ENCODE results near the gene TMTC1. TPM values are rescaled to one million over a fixed set of nuclear protein-coding genes. Genes with fewer than 3 reads are reported as not detected.

The TMTC1 gene
- total RNA-seq, 1 experiment from 2014 or later, result not detected

DNA sequence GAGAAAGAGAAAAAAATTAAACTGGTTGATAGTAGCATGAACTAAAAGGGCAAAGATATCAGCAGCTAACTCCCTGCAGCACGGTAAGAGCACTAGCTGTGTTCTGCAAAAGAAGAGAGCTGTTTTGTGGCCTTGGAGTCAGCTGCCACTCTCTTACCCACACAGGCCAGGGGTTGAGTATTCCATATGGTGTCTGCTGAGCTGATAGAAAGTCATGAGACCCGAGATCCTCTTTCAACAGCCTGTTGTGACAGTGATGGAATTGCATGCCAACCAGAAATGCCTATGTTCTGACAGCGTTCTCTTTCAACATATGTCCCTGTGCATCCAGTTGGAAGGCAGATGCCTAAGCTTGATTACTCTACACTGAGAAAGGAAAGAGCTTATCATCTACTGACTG lies 39.9 kb downstream of the TMTC1 start:
- no peak for DNase-seq (ENCODE audit: low spot score)
- in situ Hi-C loops (cut with HindIII; ENCODE audit: low sequenced_read_pairs), result no loop called here

DNA sequence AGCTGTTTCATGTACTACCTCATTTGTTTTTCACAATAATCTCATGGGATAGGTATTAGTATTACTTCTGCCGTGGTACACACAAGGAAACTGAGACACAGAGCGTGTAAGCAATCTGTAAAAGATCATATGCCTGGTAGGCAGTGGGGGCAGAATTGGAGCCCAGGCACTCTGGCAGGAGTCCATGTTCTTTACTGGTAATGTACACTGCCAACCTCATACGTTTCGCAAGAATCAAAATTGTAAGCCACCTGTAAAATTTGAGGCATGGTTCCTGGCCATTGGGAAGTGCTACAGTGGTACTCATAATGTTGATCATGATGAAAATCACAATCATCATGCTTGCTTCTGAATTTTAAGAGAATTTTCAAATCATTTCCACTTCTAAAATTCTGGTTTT lies 40.7 kb downstream of the TMTC1 start:
- in situ Hi-C loops (cut with HindIII; ENCODE audit: low sequenced_read_pairs), result no loop called here
- no peak for DNase-seq (ENCODE audit: low spot score)

DNA sequence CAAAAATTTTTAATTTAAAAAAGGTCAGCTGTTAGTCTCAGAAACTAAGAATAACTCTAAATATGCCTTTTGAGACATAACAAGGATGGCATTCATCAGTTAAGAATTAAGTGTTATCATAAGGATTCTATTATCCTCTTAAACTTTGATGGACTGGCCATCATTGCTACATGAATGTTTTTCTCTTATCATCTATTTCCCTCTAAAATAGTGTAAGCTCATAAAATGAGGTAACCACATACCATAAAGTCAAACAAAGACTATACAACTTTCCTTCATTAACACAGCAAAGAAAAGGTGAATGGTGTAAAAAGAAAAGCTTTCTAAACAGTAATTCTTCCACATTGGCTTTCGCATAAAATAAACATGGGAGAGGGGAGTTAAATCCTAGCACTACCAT lies 41.1 kb downstream of the TMTC1 start:
- in situ Hi-C loops (cut with HindIII; ENCODE audit: low sequenced_read_pairs), result no loop called here
- no peak for DNase-seq (ENCODE audit: low spot score)

DNA sequence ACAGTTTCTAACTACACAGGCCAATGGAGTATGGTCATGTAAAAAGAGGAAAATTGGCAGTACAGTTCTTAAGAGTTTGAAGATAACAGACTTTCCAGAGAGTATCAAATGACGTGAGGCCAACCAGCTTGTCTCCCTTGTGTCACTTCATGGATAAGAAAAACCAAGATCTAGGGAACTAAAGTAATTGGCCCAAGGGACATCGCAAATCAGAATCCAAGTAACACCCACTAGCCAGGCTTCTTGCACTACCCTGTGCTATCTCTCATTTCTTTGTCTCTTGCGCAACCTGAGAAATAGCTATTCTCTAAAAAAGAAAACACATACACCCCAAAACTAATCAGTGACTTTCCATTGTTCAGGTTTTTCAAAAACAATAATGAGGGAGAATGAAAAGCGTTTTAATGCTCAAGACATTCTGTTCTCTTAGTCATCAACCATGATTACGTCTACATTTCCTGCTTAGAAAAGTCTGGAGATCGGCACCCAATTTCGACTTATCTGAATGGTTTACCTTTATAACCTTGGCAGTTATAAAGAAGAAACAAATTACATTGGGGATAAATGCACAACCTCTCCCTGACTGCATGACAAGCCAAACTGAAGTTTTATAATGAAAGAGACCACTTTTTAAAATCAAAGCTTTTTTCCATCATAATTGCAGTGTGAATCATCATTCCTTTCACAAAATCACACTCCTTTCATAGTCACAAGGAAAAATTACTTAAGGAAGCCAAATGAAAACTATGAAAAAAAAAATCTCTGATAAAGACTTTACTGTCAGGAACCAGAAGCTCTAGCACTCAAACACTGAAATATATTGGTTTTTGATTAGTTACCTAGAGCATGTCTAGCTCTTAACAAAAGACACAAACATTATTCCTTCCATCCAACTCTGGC lies 42.1 kb downstream of the TMTC1 start:
- no peak for DNase-seq (ENCODE audit: low spot score)
- in situ Hi-C loops (cut with HindIII; ENCODE audit: low sequenced_read_pairs), result no loop called here

DNA sequence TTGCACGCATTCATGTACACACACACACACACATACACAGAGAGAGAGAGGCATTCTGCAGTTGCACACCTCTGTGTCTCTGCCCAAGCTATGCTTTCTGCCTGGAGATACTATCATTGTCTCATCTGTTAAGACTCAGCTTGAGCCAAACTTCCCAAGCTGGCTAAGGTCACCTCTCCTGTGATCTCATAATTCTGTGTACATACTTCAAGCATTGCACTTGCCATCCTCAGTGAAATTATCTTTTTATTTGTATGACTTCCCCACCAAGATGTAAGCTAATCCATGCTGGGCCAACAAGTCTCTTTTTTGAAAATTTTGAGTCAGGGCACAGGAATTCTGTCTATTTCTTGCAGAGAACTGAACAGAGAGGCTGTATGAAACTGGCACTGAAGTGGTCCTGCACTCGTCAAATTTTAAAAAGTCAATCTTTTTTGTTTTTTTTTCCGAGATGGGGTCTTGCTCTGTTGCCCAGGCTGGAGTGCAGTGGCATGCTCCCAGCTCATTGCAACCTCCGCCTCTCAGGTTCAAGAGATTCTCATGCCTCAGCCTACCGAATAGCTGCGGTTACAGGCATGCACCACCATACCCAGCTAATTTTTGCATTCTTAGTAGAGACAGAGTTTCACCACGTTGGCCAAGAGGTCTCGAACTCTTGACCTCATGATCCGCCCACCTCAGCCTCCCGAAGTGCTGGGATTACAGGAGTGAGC lies 44.3 kb downstream of the TMTC1 start:
- in situ Hi-C loops (cut with HindIII; ENCODE audit: low sequenced_read_pairs), result no loop called here

DNA sequence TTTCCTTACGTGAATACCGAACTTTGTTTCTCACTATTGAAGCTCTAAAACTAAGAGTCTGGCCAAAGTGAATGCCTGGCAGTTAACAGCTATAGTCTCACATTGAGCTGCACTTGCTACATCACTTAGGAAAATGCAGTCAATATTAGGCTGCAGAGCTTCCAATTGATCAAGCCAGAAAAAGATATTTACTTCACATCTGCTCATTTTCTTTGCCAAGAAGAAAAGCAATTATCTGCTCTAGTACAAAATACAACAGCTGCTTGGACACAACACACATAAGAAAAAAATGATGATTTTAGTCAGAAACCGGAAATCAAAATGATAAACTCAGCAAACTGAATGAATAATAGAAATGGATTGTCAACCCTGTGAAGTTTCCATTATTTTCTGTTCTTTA lies 45.4 kb downstream of the TMTC1 start:
- DNase-seq (ENCODE audit: low spot score), result no peak
- in situ Hi-C loops (cut with HindIII; ENCODE audit: low sequenced_read_pairs), result no loop called here

More for the DNA sequence above, 44.3 kb downstream of the TMTC1 start:
- no peak for DNase-seq (ENCODE audit: low spot score)

DNA sequence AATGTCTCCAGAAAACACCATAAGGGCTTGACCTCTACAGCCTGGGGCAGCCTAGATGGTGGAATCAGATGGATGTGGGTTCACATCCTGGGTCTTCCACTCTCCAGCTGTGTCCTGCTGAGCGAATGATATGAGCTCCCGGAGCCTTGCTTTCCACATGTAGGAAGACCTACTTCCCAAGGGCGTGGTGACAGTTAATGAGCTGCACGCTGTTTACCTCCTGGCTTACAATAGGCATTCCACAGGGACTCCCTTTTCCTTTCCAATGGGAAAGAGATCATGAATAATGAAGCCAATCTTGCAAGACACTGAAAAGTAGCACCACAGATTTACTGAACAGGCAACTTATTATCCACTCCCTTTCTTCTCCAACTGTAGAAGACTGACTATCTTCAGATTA lies 46.1 kb downstream of the TMTC1 start:
- no peak for DNase-seq (ENCODE audit: low spot score)
- in situ Hi-C loops (cut with HindIII; ENCODE audit: low sequenced_read_pairs), result no loop called here

DNA sequence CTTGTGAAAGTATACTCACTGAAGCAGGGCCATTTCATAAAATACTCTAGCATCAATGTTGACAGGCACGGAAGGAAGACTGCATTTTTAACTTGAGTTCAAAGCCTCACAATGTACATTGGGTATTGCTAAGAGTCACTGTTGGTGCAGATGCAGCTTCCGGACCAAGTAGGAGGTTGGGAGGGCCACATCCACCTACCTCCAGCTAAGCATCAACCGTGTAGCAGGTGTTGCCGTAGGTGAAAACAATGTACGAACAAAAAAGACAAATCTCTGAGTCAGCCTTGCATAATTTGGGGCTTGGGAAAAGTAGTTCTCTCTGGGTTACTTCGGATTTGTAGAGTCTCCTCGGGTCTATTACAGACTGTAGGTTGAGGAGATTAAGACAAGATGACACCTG lies 48.1 kb downstream of the TMTC1 start:
- no peak for DNase-seq (ENCODE audit: low spot score)
- in situ Hi-C loops (cut with HindIII; ENCODE audit: low sequenced_read_pairs), result no loop called here

DNA sequence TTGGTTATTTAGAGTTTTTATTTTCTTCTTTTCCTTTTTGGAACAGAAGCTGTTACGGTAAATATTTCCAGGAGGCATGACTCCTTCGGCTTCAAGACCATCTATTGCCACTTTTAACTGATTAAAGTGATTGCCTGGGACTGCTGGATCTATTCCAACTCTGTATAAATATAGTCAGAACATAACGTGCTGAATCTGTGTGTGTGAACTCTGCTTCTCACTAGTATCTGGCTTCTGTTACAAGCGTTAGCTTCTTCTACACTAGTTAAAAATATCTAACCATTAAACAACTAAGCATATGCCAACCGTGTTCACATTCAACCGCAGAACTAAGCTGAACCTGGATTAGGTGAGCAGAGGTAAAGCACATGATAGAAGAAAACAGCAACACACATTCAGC lies 49.0 kb downstream of the TMTC1 start:
- in situ Hi-C loops (cut with HindIII; ENCODE audit: low sequenced_read_pairs), result no loop called here
- DNase-seq (ENCODE audit: low spot score), result no peak

DNA sequence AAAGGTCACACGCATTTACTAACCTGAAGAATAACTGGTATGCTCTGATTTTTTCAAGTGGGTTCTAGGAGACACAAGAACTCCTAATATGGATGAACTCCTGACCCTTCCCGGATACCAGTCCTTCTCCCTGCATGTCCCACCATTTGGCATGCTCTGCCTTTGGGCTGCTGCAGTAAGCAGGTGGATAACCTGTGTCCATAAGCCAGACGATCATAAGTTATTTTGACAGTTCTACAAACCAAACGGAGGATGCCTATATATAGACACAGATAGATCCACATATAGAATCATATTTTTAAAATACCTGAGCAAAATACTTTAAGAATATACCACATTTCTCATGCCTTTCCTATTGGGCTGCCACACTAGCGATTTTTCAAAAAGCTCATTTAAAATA lies 49.4 kb downstream of the TMTC1 start:
- DNase-seq (ENCODE audit: low spot score), result no peak
- in situ Hi-C loops (cut with HindIII; ENCODE audit: low sequenced_read_pairs), result no loop called here

DNA sequence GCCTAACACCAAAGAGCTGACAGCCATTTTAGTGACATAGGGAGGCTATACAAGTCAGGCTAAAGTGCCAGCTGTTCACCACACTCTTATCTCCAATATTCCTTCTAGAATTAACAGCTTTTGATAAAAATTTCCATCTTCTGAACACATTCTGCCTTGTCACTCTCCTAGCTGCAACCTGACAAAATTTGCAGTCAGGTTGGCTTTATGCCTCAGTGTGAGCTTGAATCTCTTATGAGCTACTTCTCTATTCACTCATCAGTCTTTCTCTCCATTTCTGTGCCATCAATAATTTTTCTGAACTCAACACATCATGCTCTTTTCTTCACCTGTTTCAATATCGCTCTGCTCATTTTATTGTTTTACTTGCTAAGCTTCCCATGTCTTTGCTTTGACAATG lies 50.2 kb downstream of the TMTC1 start:
- in situ Hi-C loops (cut with HindIII; ENCODE audit: low sequenced_read_pairs), result no loop called here
- DNase-seq (ENCODE audit: low spot score), result no peak

DNA sequence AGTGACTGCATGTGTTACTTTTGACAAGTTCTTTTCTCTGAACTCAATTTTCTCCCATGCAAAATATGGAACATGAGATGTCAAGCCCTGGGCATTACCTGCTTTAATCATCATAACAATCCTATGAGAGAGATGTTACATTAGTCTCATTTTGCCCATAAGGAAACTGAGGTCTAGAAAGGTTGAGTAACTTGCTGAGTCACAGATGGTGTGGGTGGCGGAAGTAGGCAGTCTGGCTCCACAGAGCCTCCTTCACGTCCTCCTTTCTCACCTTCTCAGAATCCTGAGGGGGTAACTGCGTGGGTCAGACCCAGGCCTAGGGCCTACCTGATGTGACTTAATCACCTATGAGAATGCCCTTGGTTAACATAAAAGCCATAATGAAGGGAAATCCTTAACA lies 50.7 kb downstream of the TMTC1 start:
- in situ Hi-C loops (cut with HindIII; ENCODE audit: low sequenced_read_pairs), result no loop called here
- no peak for DNase-seq (ENCODE audit: low spot score)

DNA sequence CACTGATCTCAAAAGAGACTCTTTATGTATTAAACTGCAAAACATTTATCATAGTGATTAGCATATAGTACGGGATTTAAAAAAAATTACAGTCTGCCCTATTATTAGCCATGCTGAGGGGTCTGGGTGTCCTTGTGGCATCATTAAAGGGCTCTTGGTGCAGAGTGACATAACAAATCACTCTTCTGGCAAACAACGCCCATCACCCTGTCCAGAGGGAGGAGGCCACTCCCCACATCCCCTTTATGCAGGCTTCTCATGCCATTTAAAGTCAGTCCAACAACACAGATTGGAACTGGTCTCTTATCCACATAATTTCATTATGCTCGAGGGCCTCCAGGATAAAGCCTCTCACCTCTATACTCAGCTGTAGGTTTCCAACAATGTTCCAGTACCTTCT lies 51.1 kb downstream of the TMTC1 start:
- in situ Hi-C loops (cut with HindIII; ENCODE audit: low sequenced_read_pairs), result no loop called here

DNA sequence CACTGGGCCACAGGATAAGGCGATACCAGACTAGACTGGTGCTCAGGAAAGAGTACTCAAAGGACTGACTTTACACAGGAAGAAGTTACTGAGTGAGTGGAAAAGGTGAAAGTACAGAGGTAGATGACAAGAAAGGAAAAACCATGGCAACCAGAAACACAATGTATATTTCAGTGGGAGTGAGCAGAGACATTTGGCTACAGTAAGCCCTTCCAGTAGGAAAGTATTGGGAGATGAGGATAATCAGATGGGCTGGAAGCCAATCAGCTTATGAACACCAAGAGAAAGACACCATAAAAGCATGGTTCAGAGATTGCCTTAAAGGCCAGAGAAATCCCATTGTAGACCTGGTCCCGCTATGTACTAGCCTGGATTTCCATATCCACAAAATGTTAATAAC lies 51.6 kb downstream of the TMTC1 start:
- in situ Hi-C loops (cut with HindIII; ENCODE audit: low sequenced_read_pairs), result no loop called here

More for the DNA sequence above, 51.1 kb downstream of the TMTC1 start:
- no peak for DNase-seq (ENCODE audit: low spot score)

DNA sequence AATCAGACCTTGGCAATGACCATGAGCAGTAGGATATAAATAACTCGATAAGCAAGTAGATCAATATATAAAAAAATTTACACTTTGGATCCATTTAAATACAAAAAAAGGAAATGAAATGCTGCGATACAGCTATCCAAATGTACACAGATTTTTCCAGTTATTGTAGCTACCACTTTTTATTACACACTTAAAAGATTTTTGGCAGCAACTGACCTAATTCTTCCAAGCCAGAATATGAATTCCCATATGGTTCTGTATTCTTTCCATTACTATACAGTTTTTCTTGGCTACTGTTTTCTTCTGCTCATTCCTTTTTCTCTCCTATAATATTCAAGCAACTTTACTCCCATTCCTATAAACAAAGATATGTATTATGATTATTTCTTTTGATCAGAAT lies 52.2 kb downstream of the TMTC1 start:
- DNase-seq (ENCODE audit: low spot score), result no peak
- in situ Hi-C loops (cut with HindIII; ENCODE audit: low sequenced_read_pairs), result no loop called here

More for the DNA sequence above, 51.6 kb downstream of the TMTC1 start:
- DNase-seq (ENCODE audit: low spot score), result no peak

DNA sequence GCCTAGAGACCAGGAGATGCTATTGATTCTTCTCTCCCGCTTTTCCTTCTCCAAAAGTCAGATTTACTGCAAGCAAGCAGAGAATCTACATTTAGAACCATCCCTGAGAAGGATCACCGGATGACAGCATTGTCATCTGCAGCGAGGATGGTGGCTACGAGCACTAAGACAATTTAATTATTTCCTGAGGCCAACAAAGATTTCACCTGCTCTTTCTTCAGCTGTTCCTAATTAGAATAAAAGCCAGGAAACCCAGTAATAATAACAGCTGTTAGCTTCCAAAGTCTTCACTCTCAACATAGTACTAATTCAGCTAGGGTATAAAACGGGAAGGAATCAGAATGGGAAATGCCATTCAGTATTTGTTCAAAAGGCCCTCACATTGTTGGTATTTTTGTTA lies 53.3 kb downstream of the TMTC1 start:
- in situ Hi-C loops (cut with HindIII; ENCODE audit: low sequenced_read_pairs), result no loop called here
- DNase-seq (ENCODE audit: low spot score), result no peak

DNA sequence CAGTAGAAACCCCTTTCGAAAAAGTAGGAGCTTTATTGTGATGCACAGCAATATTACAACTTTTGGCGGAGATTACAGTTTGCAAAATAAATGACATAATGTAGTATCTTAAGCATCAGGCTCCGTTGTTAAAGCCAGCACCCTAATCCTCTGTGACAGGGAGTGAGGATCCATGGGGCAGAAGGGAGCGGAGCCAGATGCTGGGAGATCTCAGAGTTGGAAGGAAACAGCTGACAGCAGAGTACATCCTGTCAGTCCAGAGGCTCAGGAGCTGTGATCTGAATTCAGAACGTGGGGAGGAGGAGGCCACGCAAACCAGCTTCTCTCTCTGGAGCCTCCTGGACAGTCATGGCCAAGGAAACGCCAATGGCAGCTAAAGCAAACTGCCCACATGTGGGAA lies 55.7 kb downstream of the TMTC1 start:
- in situ Hi-C loops (cut with HindIII; ENCODE audit: low sequenced_read_pairs), result no loop called here
- no peak for DNase-seq (ENCODE audit: low spot score)

DNA sequence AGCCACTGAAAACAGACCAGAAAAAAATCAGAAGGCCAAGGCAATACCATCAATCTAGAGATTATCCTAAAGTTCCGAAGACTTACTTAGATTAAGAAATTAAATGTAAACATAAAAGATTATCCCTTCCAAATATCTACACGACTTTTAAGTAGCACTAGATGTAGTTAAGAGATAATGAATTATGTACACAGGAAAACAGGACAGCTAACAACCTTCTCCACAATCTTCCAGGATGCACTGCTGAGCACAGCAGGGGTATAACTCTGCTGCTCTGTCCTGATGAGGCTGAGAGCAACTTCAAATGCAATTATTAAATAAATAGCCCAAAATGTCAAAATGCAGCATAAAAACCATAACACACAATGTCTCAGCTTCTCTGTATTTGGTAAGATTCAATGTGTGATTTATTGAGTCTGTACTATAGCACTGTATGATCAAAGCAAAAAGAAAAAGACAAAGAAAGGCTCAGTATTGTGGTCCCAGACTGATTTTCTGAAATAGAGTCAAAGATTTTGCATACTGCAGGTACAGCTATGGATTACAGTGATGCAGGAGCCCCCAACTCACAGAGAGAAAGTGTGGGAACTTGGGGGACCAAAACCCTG lies 56.9 kb downstream of the TMTC1 start:
- in situ Hi-C loops (cut with HindIII; ENCODE audit: low sequenced_read_pairs), result no loop called here
- no peak for DNase-seq (ENCODE audit: low spot score)

DNA sequence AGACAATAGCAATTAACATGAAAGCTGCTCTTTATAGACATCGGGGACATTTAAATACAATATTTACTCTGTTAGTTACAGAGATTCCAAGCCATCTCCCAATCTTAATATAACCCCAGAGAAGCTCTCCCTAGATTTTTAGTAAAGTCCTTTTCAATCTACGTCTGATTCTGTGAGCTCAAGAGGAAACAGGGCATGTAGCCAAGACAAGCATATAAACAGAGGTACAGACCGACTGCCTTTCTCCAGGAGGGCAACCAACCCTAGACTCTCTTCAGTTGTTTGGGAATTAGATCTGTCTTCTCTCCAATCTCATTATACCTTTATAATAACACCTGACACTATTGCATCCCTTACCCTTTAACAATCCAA lies 57.4 kb downstream of the TMTC1 start:
- no peak for DNase-seq (ENCODE audit: low spot score)
- in situ Hi-C loops (cut with HindIII; ENCODE audit: low sequenced_read_pairs), result no loop called here

DNA sequence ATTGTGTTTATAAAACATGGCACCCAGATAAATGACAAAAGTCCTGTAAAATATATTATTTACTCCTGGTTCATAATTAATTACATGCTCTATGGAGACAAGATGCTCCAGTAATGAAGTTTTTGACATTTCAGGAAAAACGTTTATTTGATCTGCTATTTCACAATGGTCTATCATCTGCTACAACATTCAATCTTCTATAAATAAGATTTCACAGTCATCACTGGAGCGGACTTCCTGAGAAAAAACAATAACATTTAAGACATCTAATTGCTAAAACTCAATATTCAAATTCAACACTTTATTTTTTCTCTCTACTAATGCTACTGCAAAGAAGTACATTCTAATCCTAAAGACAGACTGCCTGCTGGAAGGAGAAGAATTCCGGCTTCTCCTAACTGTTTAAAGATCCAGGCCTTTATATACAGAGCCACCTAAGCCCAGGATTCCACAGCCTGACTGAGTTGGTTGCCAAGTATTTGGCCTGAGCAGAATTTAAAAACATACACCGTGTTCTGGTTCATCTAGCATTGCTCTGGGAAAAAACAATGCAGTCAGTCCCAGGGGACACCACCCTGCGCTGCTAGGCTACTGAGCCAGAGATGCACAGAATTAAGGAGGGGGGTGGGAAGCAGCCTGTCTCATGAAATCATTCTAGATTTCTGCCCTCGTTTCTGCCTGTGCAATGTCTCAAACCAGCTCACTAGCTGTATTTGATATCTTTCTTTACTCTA lies 58.0 kb downstream of the TMTC1 start:
- no peak for DNase-seq (ENCODE audit: low spot score)

More for the DNA sequence above, 58.0 kb downstream of the TMTC1 start:
- in situ Hi-C loops (cut with HindIII; ENCODE audit: low sequenced_read_pairs), result no loop called here

All from G401 (cell line).